Daoy (cell line): ENCODE measurements around the gene SIGLEC14. TPM values are rescaled to one million over a fixed set of nuclear protein-coding genes. Genes with fewer than 3 reads are reported as not detected.
"Not testable (repeated sequence)": the region's sequence is repeated elsewhere in the genome, so short reads cannot be mapped to it uniquely, and the experiment has no call there.

ENCODE experiments used
- DNase-seq: peaks from one replicate; pipeline ENCODE4 v3.0.0-alpha.2; 2015; ENCODE audit warnings: low read depth
- total RNA-seq: library from RNA; depleted of rRNA; stranded (reverse); fragments of >200 nt; shearing (Covaris generic); gene quantifications from 2 replicates; pipeline ENCODE4 v1.2.3, GENCODE V29; 2014

SIGLEC14 gene
- total RNA-seq, 1 experiment from 2014 or later = 0.34 TPM

- DNase-seq = peak; percentile 25
Measured at GRCh38 chr19:51675911-51676565, 29.4 kb upstream of the SIGLEC14 start.

- DNase-seq = no peak
Measured at GRCh38 chr19:51668216-51668615, 21.6 kb upstream of the SIGLEC14 start.

GRCh38 chr19:51664997-51665396 is 18.4 kb upstream of the SIGLEC14 start:
- DNase-seq = peak; percentile 58

GRCh38 chr19:51664131-51664530 is 17.5 kb upstream of the SIGLEC14 start:
- no peak for DNase-seq

GRCh38 chr19:51663650-51664049 is 17.0 kb upstream of the SIGLEC14 start:
- DNase-seq = no peak

- peak; percentile 80 for DNase-seq
Measured at GRCh38 chr19:51660975-51661600, 14.5 kb upstream of the SIGLEC14 start.

- DNase-seq = peak; percentile 19
Measured at GRCh38 chr19:51654783-51655182, 8.2 kb upstream of the SIGLEC14 start.

GRCh38 chr19:51653162-51653561 is 6.5 kb upstream of the SIGLEC14 start:
- no peak for DNase-seq

- no peak for DNase-seq
Measured at GRCh38 chr19:51652266-51652665, 5.6 kb upstream of the SIGLEC14 start.

- no peak for DNase-seq
Measured at GRCh38 chr19:51651216-51651846, 4.7 kb upstream of the SIGLEC14 start.

GRCh38 chr19:51647318-51647717 is 693 bp upstream of the SIGLEC14 start:
- no peak for DNase-seq

GRCh38 chr19:51644636-51645271 is 1.9 kb downstream of the SIGLEC14 start:
- DNase-seq = no peak

- DNase-seq = no peak
Measured at GRCh38 chr19:51641648-51642047, 5.0 kb downstream of the SIGLEC14 start.

GRCh38 chr19:51640386-51640785 is 6.2 kb downstream of the SIGLEC14 start:
- DNase-seq = no peak

GRCh38 chr19:51639916-51640315 is 6.7 kb downstream of the SIGLEC14 start:
- DNase-seq = no peak

GRCh38 chr19:51637362-51637978 is 9.2 kb downstream of the SIGLEC14 start:
- no peak for DNase-seq

- no peak for DNase-seq
Measured at GRCh38 chr19:51632126-51632525, 14.5 kb downstream of the SIGLEC14 start.

- DNase-seq = not testable (repeated sequence)
Measured at GRCh38 chr19:51630315-51630714, 16.3 kb downstream of the SIGLEC14 start, which contains the start of gene SIGLEC5. SIGLEC5 (minus strand) TSS chr19:51630401; CDS start chr19:51630335, 66 bp downstream.

GRCh38 chr19:51628153-51628939 is 18.3 kb downstream of the SIGLEC14 start:
- no peak for DNase-seq

- DNase-seq = no peak
Measured at GRCh38 chr19:51627491-51628138, 19.0 kb downstream of the SIGLEC14 start.

- no peak for DNase-seq
Measured at GRCh38 chr19:51626675-51627074, 19.9 kb downstream of the SIGLEC14 start.
